ENCODE measurements around the gene BCL11A.
A peak's percentile ranks its signal among the peaks of the same experiment; 100 is the strongest.

Gene BCL11A

GRCh38 chr2:60552851-60553494, 481 bp downstream of the BCL11A start:
- no peak for ATAC-seq
- Mint-ChIP-seq H3K27ac (peak overlapping the region; percentile 90), H3K4me1 (peaks cover 27% of the 10 kb centered on the region), H3K4me3 (peak overlapping the region; percentile 97), H3K9me3 (no peaks in the 10 kb centered on the region), H3K36me3 (peaks cover 19% of the 10 kb centered on the region), H3K27me3 (no peaks in the 10 kb centered on the region)

DNA sequence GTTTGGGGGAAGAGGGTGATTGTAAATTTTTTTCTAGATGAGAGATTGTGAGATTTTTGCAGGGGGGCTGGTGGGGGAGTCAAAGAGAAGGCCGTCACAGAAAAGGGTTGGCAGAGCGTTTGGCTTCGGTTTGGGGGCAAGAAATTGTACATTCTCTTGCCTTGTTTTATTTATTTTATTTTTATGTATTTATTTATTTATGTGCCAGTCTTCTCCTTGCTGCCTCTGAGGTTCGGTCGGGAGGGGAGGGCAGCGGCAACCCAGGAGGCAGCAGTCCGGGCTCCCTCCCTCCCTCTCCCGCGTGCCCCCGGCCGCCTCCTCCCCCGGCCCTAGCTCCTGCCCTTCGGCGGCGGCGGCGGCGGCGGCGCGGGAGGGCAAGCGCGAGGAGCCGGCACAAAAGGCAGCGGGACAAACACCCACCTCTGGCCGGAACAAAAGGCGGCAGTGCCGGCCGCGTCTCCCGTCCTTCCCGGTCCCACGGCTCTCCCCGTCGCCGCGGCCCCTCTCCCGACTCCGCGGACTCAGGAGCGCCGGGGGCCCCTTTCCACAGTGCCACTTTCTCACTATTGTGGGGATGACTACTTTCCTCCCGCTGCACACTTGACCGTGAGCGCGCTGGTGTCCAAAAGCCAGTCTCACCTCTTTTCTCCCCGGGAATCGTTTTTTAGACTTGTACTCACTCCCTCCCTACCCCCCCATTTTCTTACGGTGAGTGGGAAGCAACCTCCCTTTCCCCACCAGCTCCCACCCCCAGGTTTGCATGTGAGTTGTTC, 1.2 kb downstream of the BCL11A start:
- Mint-ChIP-seq H3K4me3 (peak overlapping the region; percentile 97), H3K36me3 (peaks cover 19% of the 10 kb centered on the region), H3K27me3 (no peaks in the 10 kb centered on the region), H3K27ac (peak overlapping the region; percentile 90), H3K4me1 (peaks cover 27% of the 10 kb centered on the region), H3K9me3 (no peaks in the 10 kb centered on the region)
- no peak for ATAC-seq

- Mint-ChIP-seq H3K9me3 (no peaks in the 10 kb centered on the region), H3K36me3 (peaks cover 20% of the 10 kb centered on the region), H3K27ac (peak overlapping the region; percentile 90), H3K4me3 (peak overlapping the region; percentile 97), H3K27me3 (no peaks in the 10 kb centered on the region), H3K4me1 (peaks cover 28% of the 10 kb centered on the region)
- peak; percentile 3 for ATAC-seq
Observed at GRCh38 chr2:60551240-60552077, 2.0 kb downstream of the BCL11A start.

- Mint-ChIP-seq H3K27me3 (no peaks in the 10 kb centered on the region), H3K27ac (peak overlapping the region; percentile 90), H3K4me3 (peak overlapping the region; percentile 97), H3K36me3 (peaks cover 26% of the 10 kb centered on the region), H3K4me1 (peaks cover 32% of the 10 kb centered on the region), H3K9me3 (no peaks in the 10 kb centered on the region)
- ATAC-seq, result no peak
Observed at GRCh38 chr2:60550984-60551239, 2.5 kb downstream of the BCL11A start.

DNA sequence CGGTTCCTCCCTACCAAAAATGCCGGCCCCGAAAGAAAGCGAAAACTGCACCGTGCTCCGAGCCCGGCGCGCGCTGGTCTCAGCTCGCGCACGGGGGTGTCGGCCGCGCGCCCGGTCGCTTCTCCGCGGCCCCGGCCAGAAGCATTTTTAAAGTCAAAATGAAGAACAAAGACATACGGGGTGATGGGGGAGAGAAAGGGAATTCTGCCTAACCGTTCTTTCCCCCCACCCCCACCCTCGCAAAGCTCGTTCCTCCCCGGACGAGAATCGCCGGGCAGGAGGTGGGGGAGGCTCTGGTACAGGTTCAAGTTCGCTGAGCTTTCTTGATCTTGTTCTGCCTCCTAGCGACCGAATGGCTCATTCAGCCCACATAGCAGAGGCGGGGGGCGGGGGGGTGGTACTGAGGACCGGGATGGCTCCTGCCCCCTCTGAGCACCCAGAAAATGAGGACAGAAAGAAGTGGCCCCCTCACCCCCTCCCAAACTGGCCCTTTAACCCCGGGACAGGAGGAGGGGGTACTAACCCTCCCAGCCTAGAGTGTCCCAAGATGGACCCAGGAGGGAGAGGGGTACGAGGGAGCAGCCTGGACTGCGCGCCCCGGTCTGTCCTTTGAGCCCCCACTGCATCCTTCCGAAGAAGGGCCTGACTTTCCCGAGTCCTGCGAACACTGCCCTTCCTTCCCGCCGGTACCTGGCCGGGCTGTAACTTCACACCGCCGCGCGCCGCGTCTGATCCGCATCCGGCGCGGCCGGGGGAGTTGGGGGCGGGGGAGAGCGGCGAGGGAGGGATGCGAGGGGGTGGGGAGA, 3.1 kb downstream of the BCL11A start:
- Mint-ChIP-seq H3K27me3 (no peaks in the 10 kb centered on the region), H3K4me1 (peaks cover 38% of the 10 kb centered on the region), H3K27ac (peak overlapping the region; percentile 90), H3K9me3 (no peaks in the 10 kb centered on the region), H3K4me3 (peak overlapping the region; percentile 97), H3K36me3 (peaks cover 31% of the 10 kb centered on the region)
- peak; percentile 75 for ATAC-seq

DNA sequence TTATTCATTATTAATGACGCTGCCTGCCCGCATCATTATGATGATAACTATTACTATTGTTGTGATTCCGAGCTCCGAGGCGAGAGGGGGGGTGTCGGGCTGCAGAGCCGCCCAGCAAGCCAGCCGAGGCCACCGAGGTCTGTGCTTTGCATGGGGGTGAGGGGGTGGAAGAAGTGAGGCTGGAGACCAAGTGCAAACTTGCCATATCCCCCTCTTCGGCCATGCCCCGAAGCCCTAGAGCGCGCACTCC, 3.6 kb downstream of the BCL11A start:
- Mint-ChIP-seq H3K4me1 (peaks cover 43% of the 10 kb centered on the region), H3K36me3 (peaks cover 36% of the 10 kb centered on the region), H3K27me3 (no peaks in the 10 kb centered on the region), H3K9me3 (no peaks in the 10 kb centered on the region), H3K27ac (peak overlapping the region; percentile 90), H3K4me3 (peak overlapping the region; percentile 97)
- no peak for ATAC-seq

DNA sequence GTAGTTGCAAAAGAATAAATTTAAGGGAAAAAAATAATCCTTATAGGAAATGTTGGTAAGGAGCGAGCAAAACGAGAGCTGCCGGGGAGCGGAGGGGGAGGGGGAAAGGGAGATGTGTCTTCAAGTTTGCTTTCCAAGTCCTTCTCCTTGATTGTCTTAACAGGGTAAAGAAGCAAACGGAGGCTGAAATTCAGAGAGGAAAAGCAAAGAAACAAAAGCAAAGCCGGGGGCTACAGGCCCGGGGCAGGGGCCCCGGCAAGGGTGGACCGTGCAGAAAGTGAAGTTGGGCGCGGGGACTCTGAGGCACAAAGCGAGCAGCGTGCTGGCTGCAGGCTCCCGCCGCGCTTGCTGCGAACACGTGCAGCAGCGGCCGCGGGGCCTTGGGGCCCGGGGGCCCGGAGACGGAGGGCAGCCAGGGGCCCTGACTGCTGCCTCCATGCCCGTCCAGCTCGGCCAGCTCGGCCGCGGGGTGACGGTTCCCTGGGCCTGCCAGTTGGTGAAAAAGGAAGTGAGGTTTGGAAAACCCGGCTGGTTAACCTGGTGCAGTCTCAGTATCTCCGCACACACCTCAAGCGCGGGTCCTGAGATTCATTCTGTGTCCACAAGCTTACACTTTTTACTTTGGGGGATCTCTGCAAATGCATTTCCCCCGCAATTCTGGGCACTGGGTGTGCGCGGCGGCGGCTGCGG, 4.1 kb downstream of the BCL11A start:
- ATAC-seq, result peak; percentile 9
- Mint-ChIP-seq H3K36me3 (peaks cover 41% of the 10 kb centered on the region), H3K4me3 (peak overlapping the region; percentile 97), H3K9me3 (no peaks in the 10 kb centered on the region), H3K27me3 (no peaks in the 10 kb centered on the region), H3K4me1 (peaks cover 48% of the 10 kb centered on the region), H3K27ac (peak overlapping the region; percentile 90)

- Mint-ChIP-seq H3K4me1 (peaks cover 53% of the 10 kb centered on the region), H3K36me3 (peaks cover 45% of the 10 kb centered on the region), H3K9me3 (no peaks in the 10 kb centered on the region), H3K4me3 (peak overlapping the region; percentile 97), H3K27ac (peak overlapping the region; percentile 90), H3K27me3 (no peaks in the 10 kb centered on the region)
- no peak for ATAC-seq
Observed at GRCh38 chr2:60548845-60549237, 4.6 kb downstream of the BCL11A start.

- Mint-ChIP-seq H3K27ac (peak overlapping the region; percentile 90), H3K9me3 (no peaks in the 10 kb centered on the region)
Observed at GRCh38 chr2:60548311-60548710, 5.1 kb downstream of the BCL11A start.

DNA sequence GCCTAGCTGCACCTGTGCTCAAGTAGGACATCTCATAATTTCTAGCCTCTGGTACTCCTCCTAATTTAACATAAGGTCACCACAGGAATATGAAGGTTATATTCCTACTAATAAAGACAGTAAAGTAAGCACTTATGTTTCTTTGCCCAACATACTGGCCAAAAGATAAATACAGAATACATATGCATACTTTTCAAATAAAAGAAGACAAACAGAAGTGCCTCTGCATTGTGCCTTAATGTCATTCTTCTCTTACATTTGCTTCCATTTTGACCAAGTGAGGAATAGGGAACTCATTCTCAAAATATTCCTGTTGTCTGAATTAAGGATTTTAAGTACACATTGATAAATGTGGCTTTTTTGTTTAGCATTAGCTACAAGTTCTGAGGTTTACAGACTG, 5.6 kb downstream of the BCL11A start:
- Mint-ChIP-seq H3K4me1 (peaks cover 62% of the 10 kb centered on the region), H3K27me3 (no peaks in the 10 kb centered on the region), H3K36me3 (peaks cover 53% of the 10 kb centered on the region), H3K4me3 (peak overlapping the region; percentile 97), H3K27ac (peak overlapping the region; percentile 90), H3K9me3 (no peaks in the 10 kb centered on the region)
- ATAC-seq, result no peak

More at GRCh38 chr2:60548311-60548710, 5.1 kb downstream of the BCL11A start:
- no peaks in the 10 kb centered on the region for H3K27me3 Mint-ChIP-seq
- peaks cover 49% of the 10 kb centered on the region for H3K36me3 Mint-ChIP-seq
- H3K4me1 Mint-ChIP-seq, result peaks cover 57% of the 10 kb centered on the region
- peak overlapping the region; percentile 97 for H3K4me3 Mint-ChIP-seq
- ATAC-seq, result no peak

DNA sequence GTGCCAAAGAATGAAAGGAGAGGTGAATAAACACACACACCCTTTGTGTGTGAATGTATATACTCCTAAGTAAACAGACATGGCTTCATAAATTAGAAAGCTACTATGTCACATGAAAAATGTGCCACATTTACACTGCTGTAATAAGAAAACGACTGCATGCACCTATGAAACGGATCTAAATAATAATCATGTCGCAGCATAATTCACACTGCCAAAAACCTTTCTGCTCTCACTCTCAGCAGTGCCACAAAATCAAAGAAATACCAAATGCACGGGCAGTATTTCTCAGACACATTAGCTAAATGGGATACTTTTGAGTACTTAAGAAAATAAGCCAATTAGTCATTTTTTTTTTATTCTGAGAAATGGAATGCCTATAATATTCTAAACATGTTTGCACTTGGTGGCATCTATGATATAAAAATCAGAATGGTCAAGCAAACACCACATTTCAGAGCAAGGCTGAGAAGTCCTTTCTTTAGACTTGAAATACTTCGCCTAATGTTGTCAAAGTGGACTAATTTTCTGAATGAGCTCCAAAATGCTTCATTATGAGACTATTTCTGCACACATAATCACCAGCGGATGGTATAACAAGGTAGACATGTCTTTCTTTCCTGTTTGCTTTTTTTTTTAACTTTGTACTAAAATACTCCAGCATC, 6.6 kb downstream of the BCL11A start:
- H3K27ac Mint-ChIP-seq, result peak overlapping the region; percentile 90
- no peak for ATAC-seq
- H3K4me3 Mint-ChIP-seq, result peak overlapping the region; percentile 97
- H3K9me3 Mint-ChIP-seq, result no peaks in the 10 kb centered on the region
- peaks cover 70% of the 10 kb centered on the region for H3K4me1 Mint-ChIP-seq
- H3K36me3 Mint-ChIP-seq, result peaks cover 59% of the 10 kb centered on the region
- H3K27me3 Mint-ChIP-seq, result no peaks in the 10 kb centered on the region

DNA sequence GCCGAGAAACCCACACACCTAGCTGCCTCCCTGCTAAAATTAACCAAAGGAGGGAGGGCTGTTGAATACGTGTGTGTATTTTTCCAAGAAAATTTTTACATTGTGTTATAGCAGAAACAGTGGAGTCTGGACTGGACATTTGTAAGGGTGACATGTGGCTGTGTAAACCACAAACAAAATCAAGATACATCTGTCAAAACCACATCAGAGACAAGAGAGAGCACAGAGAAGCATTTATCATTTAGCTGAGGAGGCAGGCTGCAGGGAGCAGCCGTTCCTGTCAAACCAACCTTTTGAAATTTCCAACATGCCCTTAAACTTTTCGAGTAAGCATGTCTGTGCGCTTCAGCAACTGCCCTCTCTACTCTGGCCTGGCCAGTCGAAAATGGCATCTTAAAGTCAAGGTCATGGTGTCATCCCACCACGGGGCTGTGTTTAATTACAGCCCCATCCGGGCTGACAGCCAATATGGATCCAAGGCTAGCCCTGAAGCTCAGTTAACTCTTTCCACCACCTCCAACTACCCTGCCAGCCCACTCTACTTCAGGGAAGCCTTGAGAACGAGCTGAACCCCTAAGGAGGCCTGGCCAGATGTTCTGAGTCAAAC, 8.4 kb downstream of the BCL11A start:
- H3K27ac Mint-ChIP-seq, result peak overlapping the region; percentile 90
- H3K4me1 Mint-ChIP-seq, result peaks cover 80% of the 10 kb centered on the region

GRCh38 chr2:60544062-60544461, 9.4 kb downstream of the BCL11A start:
- no peaks in the 10 kb centered on the region for H3K9me3 Mint-ChIP-seq
- H3K36me3 Mint-ChIP-seq, result peaks cover 52% of the 10 kb centered on the region
- H3K27ac Mint-ChIP-seq, result peak overlapping the region; percentile 90
- H3K4me3 Mint-ChIP-seq, result peak overlapping the region; percentile 50
- ATAC-seq, result peak; percentile 66
- peaks cover 84% of the 10 kb centered on the region for H3K4me1 Mint-ChIP-seq
- no peaks in the 10 kb centered on the region for H3K27me3 Mint-ChIP-seq

More for the DNA sequence above, 8.4 kb downstream of the BCL11A start:
- H3K4me3 Mint-ChIP-seq, result peak overlapping the region; percentile 97
- no peaks in the 10 kb centered on the region for H3K27me3 Mint-ChIP-seq
- H3K36me3 Mint-ChIP-seq, result peaks cover 59% of the 10 kb centered on the region
- ATAC-seq, result no peak
- no peaks in the 10 kb centered on the region for H3K9me3 Mint-ChIP-seq

Measured in stimulated activated memory B cell treated with anti-CD40 and anti-IgM and Interleukin-4, amounts not matched to agents 10 μg/mL and 1 μg/mL and 100 μg/mL, for 72 hours (primary cell).